Caki2 (cell line): ENCODE data around the gene TRMT11. TPM values are rescaled to one million over a fixed set of nuclear protein-coding genes. Genes with fewer than 3 reads are reported as not detected.
"Not testable (repeated sequence)": the region's sequence is repeated elsewhere in the genome, so short reads cannot be mapped to it uniquely, and the experiment has no call there.

Source experiments
- DNase-seq: peaks from one replicate; pipeline ENCODE4 v3.0.0-alpha.2; 2015; ENCODE audit warnings: low read depth
- in situ Hi-C: cut with HindIII; loops from 2 replicates; pipeline ENCODE4 v1.10.0; 2016; ENCODE audit warnings: low sequenced_read_pairs, low pct_unique_long_range_greater_than_20kb, mixed read lengths
- total RNA-seq: library from RNA; depleted of rRNA; stranded (reverse); fragments of >200 nt; shearing (Covaris generic); gene quantifications from 2 replicates; pipeline ENCODE4 v1.2.3, GENCODE V29; 2014; ENCODE audit warnings: low replicate concordance

TRMT11 gene
- total RNA-seq, 1 experiment from 2014 or later, result 10.9 TPM

DNA sequence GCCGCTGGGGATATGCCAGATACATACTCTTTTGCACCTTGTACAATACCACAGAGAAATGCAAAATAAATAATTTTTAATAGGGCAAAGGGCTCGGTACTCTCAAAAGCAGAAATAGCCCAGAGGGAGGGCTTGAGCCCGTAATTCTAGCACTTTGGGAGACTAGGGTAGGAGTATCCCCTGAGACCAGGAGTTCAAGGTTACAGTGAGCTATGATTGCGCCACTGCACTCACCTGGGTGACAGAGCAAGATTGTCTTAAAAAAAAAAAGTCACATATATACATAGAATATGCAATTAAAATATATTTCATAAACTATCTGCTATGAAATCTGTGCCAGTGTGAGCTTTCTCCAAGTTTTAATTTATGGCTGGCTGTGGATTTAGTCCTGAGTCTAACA, 818 bp upstream of the TRMT11 start:
- in situ Hi-C loops, result no loop called here
- no peak for DNase-seq

DNA sequence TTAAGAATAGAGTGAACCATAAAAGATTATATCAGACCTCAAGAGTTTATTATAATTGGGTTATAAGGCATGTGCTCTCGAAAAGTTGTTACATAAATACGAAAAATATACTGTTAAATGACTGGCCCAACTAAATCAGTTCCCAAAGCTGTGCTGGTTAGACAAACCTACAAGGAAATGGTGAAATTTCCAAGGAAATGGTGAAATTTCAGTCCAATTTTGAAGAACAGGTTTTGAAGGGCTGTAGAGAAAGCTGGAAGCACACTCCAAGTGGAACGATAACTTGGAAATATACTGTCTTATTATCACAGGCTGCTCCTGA, 400 bp upstream of the TRMT11 start:
- in situ Hi-C loops, result no loop called here
- DNase-seq, result no peak

DNA sequence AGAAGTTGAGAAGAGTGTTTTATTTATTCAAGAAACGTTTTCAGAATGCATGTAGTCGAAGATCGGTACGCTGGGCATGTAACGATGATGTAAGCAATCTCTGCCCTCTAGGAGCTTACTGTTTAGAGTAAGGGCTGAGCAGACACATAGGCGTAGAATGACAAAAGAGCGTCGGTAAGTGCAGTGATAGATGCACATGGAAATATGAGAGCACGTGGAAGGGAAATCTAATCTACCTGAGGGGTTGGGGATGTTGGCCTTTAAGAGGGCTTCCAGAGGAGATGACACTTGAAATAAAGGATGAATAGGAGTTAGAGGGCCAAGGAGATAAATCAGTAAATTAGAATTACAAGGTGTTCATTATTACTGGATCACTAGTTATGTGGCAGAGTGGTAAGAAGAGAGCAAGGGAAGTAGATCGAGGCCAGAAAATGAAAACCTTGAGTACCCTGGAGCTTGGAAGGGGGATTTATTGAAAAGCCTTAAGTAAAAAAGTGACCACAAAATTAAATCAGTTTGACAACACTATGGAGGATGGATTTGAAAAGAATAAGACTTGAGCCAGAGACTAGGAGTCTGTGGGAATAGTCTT, 782 bp downstream of the TRMT11 start:
- DNase-seq, result no peak
- in situ Hi-C loops, result no loop called here

DNA sequence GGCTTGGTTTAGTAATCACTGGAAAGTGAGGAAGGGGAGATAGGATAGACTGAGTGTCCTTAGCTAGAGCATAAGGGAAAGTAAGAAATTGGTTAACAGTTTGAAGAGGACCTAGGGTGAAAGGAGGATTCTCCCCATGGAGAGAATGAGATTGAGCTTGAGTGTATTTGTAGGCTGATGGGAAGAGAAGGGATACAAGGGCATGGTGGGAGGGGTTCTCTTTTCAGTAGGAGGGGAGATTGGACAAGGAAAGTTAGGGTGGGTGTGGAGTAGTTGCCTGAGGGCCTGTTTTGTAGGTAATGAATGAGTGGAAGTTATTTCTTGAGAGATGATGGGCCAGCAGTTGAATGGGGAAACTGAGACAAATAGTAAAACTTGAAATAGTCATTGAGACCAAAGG, 1.9 kb downstream of the TRMT11 start:
- no peak for DNase-seq
- in situ Hi-C loops, result no loop called here

DNA sequence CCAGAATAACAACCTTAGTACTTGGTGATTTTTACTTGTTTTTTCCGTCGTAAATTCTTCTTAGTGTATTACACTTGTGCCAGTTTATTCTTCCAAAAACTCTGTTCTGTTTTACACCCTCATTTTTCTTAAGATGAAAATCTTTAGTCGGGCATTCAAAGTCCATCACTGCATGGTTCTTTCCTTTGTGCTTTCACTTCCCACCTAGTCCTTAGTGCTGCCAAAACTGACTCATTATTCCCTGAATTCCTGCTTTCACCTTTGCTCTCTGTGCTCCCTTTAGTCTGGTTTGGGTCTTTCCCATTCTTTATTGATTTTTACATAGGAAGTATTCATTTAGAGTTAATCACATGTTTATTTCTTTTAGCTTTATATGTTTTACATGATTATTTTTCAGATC, 3.3 kb downstream of the TRMT11 start:
- in situ Hi-C loops, result no loop called here
- DNase-seq, result no peak

DNA sequence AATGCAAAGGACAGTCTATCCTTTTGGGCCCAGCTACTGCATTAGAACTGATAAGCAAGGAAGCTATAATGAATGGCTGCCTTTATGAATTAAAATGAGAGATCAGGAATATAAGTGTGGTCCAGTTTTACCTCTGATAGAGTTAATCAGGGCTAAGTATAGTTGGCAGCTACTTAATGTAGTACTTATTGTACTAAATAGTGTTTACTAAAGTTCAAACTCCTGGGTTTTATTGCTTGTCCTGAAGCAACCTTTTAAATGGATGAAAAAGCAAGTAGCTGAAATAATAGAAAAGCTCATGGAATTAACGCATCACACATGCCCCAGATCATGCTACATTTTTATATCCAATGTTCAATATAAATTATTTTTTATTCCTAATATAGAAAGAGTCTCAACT, 5.3 kb downstream of the TRMT11 start:
- in situ Hi-C loops, result no loop called here
- DNase-seq, result no peak

DNA sequence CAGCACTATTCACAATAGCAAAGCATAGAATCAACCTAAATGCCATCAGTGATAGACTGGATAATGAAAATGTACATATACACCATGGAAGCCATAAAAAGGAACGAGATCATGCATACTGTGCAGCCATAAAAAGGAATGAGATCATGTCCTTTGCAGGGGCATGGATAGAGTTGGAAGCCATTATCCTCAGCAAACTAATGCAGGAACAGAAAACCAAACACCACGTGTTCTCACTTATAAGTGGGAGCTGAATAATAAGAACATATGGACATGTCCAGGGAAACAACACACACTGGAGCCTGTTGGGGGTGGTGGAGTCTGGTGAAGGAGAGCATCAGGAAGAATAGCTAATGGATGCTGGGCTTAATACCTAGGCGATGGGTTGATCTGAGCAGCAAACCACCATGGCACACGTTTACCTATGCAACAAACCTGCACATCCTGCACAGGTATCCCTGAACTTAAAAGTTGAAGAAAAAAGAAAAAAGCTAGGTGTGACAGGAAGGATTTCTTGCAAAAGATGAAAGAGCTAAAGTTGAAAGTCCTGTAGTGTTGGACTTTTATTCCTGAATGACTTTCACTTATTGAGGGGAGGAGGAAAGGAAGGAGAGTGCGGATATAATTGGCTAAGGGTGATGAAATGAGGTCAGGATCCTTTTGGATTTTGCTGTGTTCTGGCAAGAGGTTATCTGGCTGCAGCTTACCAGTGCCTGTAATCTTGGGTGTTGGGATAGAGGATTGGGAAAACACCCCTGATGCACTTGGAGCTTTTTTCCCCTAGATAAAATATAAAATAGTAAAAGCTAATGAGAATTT, 8.5 kb downstream of the TRMT11 start:
- no peak for DNase-seq
- in situ Hi-C loops, result no loop called here

DNA sequence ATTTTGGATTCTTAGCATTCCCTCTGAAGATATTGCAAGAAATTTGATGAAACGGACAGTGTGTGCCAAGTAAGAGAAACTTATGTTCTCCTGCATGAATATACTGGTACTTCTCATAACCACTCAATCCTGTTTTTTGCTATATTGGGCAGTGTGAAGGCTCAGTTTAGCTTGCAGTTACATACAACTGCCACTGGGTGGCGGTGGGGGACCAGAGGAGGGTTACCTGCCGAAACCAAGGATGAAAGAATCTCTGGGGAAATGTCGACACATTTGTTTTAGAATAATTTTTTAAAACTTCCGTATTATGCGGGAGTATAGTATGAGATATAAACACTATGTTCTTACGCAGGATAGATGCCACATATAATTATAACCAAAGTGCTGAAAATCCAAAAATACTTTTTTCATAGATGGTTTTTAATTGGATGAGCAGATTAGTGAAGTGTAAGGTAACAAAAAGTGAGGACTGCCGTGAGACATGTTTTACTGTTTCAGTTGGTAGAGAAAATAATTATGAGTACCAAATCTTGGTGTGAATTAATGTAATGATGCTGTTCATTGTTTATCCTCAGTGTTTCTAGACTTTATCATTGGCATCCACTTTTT, 9.7 kb downstream of the TRMT11 start:
- in situ Hi-C loops, result no loop called here
- DNase-seq, result peak; percentile 48

DNA sequence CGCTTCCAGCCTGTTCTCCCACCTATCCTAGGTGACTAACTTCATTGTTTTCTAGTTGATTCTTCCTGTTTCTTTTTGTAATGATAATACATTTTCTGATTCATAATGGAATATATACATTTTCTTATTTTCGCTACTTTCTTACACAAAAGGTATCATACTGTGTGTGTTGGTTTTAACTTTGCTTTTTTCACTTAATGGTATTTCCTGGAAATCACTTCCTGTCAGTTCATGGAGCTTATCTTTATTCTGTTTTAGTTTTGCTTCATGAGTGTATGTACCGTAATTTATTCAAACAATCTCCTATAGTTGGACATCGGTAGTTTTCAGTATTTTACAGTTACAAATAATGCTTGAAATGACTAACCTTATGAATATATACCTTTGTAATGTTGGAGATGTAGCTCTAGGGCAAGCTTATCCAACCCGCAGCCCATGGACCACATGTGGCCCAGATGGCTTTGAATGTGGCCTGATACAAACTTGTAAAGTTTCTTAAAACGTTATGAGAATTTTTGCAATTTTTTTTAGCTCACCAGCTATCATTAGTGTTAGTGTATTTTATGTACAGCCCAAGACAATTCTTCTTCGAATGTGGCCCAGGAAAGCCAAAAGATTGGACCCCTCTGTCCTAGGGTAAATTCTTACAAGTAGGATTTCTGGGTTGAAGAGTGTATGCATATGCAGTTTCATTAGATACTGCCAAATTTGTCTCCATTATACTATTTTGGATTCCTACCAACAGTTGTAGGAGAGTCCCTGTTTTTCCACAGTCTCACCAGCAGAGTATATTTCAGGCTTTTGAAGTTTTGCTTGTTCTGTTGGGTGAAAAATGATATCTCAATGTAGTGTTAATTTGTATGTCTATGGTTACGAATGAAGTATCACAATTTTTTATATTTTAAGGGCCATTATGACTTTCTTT, 16.7 kb downstream of the TRMT11 start:
- in situ Hi-C loops, result no loop called here
- no peak for DNase-seq

DNA sequence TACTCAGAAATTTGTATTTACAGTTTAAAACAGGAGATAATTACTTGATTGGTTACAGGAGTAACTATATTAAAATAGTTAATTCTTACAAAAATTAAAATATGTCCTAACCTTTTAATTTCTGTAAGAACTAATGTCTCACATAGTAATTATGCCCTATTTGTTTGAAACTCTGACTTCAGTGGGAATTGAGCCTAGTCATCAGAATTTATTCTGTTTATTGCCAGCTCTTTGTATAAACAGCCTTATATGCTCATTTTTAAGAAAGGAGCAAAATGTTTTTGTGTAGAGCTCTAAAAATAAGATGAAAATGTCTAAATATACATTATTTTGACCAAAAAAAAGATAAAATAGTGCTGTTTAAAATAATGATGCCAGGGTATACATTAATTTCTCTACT, 21.5 kb downstream of the TRMT11 start:
- in situ Hi-C loops, result no loop called here

DNA sequence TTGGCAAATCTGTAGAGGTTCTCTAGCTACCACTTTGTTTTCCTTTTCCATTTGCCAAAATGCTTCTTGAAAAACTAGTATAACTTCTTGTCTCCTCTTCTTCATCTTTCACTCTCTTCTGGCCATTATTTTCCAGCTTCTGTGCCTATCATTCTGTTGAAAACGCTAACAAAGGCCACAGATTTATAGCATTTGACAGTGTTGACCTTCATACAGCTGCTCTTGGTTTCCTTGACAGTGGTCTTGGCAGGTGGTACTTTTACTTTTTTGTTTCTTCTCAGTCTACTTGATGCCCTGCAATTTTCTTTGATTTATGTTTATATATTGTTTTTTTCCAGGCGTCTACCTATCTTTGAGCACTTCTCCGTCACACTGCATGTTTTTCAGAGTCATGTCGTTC, 23.7 kb downstream of the TRMT11 start:
- in situ Hi-C loops, result no loop called here
- DNase-seq, result no peak

More for the DNA sequence above, 21.5 kb downstream of the TRMT11 start:
- DNase-seq, result no peak

DNA sequence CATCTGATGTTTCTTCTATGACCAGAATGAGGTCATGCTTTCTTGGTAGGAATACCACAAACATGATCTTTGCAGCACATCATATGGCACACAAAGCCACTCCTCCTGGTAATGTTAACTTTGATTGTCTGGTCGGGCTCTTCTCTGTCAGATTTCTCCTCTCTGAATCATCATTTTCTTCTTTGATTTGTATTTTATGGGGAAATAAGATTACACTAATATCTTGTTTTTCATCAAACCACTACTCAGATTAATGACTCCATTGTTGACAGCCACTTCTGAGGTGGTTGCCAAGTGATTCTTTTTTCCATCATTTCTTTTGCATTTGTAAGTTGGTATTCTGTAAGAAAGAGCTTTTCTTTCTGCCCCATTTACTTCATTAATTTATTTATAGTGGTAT, 29.5 kb downstream of the TRMT11 start:
- DNase-seq, result peak; percentile 14
- in situ Hi-C loops, result no loop called here

DNA sequence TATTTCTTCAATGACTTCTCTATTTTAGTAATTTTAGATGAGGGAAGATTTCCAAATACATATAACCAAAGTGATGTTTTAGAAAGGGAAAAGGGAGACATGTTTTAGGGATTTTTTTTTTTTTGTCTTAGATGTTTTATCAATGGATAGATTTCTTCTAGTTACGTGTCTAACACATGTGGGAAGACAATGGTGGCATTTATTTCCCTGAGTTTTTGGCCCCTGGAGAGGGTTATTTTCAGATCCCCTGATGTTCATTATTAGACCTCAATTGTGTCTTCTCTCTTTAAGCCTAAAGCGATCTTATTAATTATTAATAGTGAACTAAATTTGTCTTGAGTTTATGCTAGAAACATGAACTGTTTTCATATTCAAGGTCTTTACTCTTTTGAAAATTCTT, 30.3 kb downstream of the TRMT11 start:
- DNase-seq, result no peak
- in situ Hi-C loops, result no loop called here

DNA sequence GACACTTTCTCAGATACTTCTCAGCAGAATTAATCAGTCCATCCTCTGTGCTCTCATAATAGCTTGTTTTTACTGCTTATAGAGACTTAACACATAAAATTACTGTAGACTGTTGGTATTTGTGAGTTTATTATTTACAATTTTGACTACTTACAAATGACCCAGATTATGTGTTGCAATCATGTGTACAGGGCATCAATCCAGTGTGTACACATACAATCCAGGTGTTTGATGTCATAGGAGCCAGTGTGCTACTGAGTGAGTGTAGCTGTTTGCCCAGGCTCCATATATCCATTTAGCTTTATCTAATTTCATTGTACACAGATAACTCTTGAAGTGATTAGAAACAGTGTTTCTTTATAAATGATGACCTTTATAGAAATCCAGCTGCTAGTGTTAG, 31.3 kb downstream of the TRMT11 start:
- no peak for DNase-seq
- in situ Hi-C loops, result no loop called here

DNA sequence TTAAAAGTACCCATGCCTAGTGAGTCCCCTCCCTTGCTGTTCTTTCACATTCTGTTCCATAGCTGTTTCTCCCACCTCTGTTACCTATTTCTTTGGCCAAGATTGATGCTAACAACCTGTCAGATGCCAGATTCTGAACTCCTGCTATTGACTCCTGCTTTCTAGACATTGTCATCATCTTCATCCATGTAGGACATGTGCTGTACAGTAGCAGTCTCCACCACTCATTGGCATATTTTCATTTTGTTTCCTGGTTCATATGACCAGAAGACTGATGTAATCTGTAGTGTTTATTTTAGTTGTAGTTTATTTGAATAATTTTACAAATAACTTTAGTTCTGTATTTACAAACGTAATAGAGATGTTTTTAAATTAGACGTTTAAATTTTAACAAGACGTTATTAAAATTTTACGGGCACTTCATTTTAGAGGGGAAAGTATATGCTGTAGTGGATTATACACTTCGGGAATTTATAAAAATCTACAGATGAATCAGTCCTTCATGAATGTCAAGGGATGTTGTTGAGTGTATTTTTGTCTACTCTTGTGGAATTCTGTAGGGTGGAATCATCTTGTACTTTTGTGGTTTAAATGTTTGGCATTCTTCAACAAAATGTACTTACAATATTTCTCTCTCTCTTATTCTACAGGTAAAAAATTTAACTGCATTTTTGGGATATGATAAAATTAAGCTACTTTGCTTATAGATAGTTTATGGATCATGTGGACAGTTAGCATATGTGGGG, 34.1 kb downstream of the TRMT11 start:
- DNase-seq, result no peak
- in situ Hi-C loops, result no loop called here

DNA sequence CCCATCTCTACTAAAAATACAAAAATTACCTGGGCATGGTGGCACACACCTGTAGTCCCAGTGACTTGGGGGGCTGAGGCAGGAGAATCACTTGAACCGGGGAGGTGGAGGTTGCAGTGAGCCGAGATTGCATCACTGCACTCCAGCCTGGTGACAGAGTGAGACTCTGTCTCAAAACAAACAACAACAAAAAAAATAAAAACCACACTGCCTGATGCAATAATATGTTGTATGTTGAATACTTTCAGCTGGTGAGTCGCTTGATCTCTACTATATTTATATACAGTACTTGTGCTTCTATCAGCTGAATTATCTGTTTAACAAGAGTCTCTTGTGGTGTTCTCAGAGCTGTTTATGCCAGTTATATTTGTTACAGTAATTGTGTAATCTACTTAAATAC, 37.1 kb downstream of the TRMT11 start:
- DNase-seq, in situ Hi-C loops: not testable (repeated sequence)

DNA sequence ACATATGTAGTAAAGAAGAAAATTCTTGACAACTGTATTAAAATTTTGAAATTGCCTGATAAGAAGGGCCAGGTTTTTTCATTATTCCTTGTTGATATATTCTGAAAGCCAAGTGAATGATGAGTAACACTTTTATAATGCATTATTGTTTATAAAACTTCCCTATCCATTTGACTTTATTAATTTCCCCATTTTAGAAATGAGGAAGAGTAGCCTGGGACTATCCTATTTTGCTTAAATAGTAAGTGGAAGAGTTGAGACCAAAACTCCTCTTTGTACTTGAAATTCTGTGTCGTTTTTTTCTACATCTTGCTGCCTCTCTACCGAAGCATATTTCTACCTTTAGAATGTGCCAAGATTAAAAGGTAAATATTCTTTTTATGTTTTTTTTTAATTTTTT, 39.7 kb downstream of the TRMT11 start:
- in situ Hi-C loops, result no loop called here
- DNase-seq, result no peak

DNA sequence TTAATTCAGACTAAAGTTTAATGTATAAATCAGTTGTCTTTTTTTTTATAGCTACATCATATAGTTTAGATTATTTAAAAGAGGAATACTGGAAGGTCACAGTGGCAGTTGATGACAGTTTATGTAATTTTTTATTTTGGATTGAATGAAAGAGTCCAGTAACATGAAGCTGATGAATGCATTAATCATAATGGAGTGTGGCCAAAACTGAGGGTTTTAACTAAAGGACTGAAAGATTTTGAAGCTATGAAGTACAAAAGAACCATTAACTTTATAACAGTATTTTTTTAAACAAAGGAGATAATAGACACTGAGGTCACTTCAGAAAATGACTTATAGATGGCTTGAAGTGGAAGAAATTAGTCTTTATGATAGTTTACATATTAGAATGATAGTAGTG, 41.3 kb downstream of the TRMT11 start:
- in situ Hi-C loops, result no loop called here
- DNase-seq, result no peak
